B cell (primary cell): ENCODE measurements around the gene SLIT3. TPM values are rescaled to one million over a fixed set of nuclear protein-coding genes. Genes with fewer than 3 reads are reported as not detected.

Experiments used
- ATAC-seq: fragments of 200-7000 bp; cut with Tn5 transposase; one replicate; pipeline ENCODE4 v1.10.0; 2021; ENCODE audit warnings: low read depth, mild to moderate bottlenecking, moderate number of reproducible peaks, moderate library complexity
- CTCF ChIA-PET: fragments of 350-600 bp; sonication (Branson Sonifier 250); formaldehyde crosslinking; loops from one replicate; lab custom pipeline; 2021; ENCODE audit warnings: antibody characterized with exemption, inconsistent platforms; lab: Charles Lee
- POLR2A ChIA-PET: fragments of 350-600 bp; sonication (Branson Sonifier 250); formaldehyde crosslinking; loops from one replicate; lab custom pipeline; 2021; ENCODE audit warnings: antibody characterized with exemption; lab: Charles Lee
- DNase-seq: peaks from one replicate; pipeline ENCODE4 v3.0.0; 2013
- H2AFZ ChIP-seq: 2 replicates; pipeline ENCODE4 v1.6.1; 2012; ENCODE audit warnings: mild to moderate bottlenecking, low read depth, low read length; ENCODE audit not compliant: insufficient read depth, poor library complexity, severe bottlenecking
- H3K27ac ChIP-seq, 2 donors: 1 replicate in 1 of 2; 2 replicates in 1 of 2; pipeline ENCODE4 v1.5.1; 2012 to 2013; ENCODE audit warnings: low read length in 2 of 2, mild to moderate bottlenecking in 2 of 2, moderate library complexity in 1 of 2
- H3K27me3 ChIP-seq, 4 experiments: fragments of 200-600 bp in 1 of 4; sonication (generic) in 1 of 4; replicated peaks in 1 of 4; 1 replicate in 2 of 4; 2 replicates in 2 of 4; pipeline versions ENCODE4 v1.6.1 to v1.7.0; 2013 to 2016; ENCODE audit warnings: low read length in 3 of 4, mild to moderate bottlenecking in 2 of 4, mixed read lengths in 1 of 4, moderate library complexity in 1 of 4; ENCODE audit not compliant: insufficient read depth in 4 of 4, control insufficient read depth in 3 of 4; ENCODE audit errors: control extremely low read depth in 1 of 4
- H3K36me3 ChIP-seq, 2 experiments: replicated peaks in 1 of 2; 1 replicate in 1 of 2; 2 replicates in 1 of 2; pipeline versions ENCODE4 v1.6.1 to v1.7.1; 2013; ENCODE audit warnings: low read length in 1 of 2; ENCODE audit not compliant: insufficient read depth in 2 of 2, control insufficient read depth in 1 of 2; ENCODE audit errors: control extremely low read depth in 1 of 2, extremely low read depth in 1 of 2
- H3K4me1 ChIP-seq, 2 donors: fragments of 200-600 bp in 1 of 2; sonication (generic) in 1 of 2; 1 replicate in 1 of 2; 2 replicates in 1 of 2; pipeline versions ENCODE4 v1.5.1 to v1.6.1; 2013 to 2017; ENCODE audit warnings: low read length in 2 of 2; ENCODE audit not compliant: control insufficient read depth in 2 of 2, insufficient read depth in 2 of 2
- H3K4me2 ChIP-seq: replicated peaks from 2 replicates; pipeline ENCODE3; 2012; ENCODE audit warnings: mild to moderate bottlenecking, low read depth, low read length; ENCODE audit not compliant: poor library complexity, severe bottlenecking
- H3K4me3 ChIP-seq, 5 experiments: fragments of 200-600 bp in 1 of 5; sonication (generic) in 1 of 5; 1 replicate in 3 of 5; 2 replicates in 2 of 5; pipeline versions ENCODE4 v1.5.1 to v1.7.0; 2011 to 2016; ENCODE audit warnings: low read length in 4 of 5, mild to moderate bottlenecking in 4 of 5, low read depth in 2 of 5, control low read depth in 1 of 5, moderate library complexity in 1 of 5; ENCODE audit not compliant: insufficient read depth in 1 of 5; ENCODE audit errors: control extremely low read depth in 1 of 5, extremely low read depth in 1 of 5
- H3K79me2 ChIP-seq: fragments of 200-600 bp; sonication (generic); one replicate; pipeline ENCODE4 v1.6.0; 2016; ENCODE audit warnings: low read length; ENCODE audit not compliant: control insufficient read depth, insufficient read depth
- H3K9ac ChIP-seq: fragments of 200-600 bp; sonication (generic); 2 replicates; pipeline ENCODE4 v1.6.1; 2017; ENCODE audit warnings: mild to moderate bottlenecking, low read length, moderate library complexity
- H3K9me3 ChIP-seq, 3 donors: one replicate each; pipeline versions ENCODE4 v1.6.1 to v1.7.1; 2013; ENCODE audit warnings: low read length in 2 of 3; ENCODE audit not compliant: control insufficient read depth in 2 of 3, insufficient read depth in 1 of 3; ENCODE audit errors: control extremely low read depth in 1 of 3
- H4K20me1 ChIP-seq: 2 replicates; pipeline ENCODE4 v1.6.0; 2012; ENCODE audit warnings: mild to moderate bottlenecking, low read length; ENCODE audit not compliant: insufficient read depth, control insufficient read depth, poor library complexity, severe bottlenecking
- H3K27ac Mint-ChIP-seq: one replicate; pipeline ENCODE4 v1.8.0; 2021; ENCODE audit warnings: mixed read lengths
- H3K27me3 Mint-ChIP-seq: one replicate; pipeline ENCODE4 v1.8.0; 2021; ENCODE audit warnings: mixed read lengths
- H3K4me1 Mint-ChIP-seq: one replicate; pipeline ENCODE4 v1.8.0; 2021; ENCODE audit warnings: mixed read lengths
- H3K4me3 Mint-ChIP-seq: one replicate; pipeline ENCODE4 v1.8.0; 2021; ENCODE audit warnings: mixed read lengths
- H3K9me3 Mint-ChIP-seq: one replicate; pipeline ENCODE4 v1.8.0; 2022; ENCODE audit warnings: mixed read lengths; ENCODE audit not compliant: insufficient read depth
- CTCF ChIP-seq: fragments of 200-600 bp; IDR thresholded peaks from one replicate; pipeline ENCODE4 v1.8.0; 2022; ENCODE audit warnings: antibody characterized with exemption, mild to moderate bottlenecking
- EZH2 ChIP-seq: IDR thresholded peaks from 2 replicates; pipeline ENCODE4 v1.6.1; 2012; ENCODE audit warnings: borderline replicate concordance, low read depth, mild to moderate bottlenecking, moderate library complexity, low read length; ENCODE audit not compliant: insufficient read depth, poor library complexity, severe bottlenecking
- WGBS: methylation state at CpG from one replicate; pipeline ENCODE4 v1.1.5; 2013; ENCODE audit warnings: missing lambda C conversion rate; ENCODE audit not compliant: insufficient coverage; 5-methylcytosine and 5-hydroxymethylcytosine counted together
- intact Hi-C: fragments of 100-400 bp; cut with micrococcal nuclease; formaldehyde crosslinking; loops from one replicate; pipeline ENCODE4 v1.10.0; 2022
- polyA plus RNA-seq: library from polyadenylated mRNA; depleted of rRNA; stranded (reverse); fragments of >200 nt; gene quantifications from 2 replicates; pipeline ENCODE4 v1.2.3, GENCODE V29; 2012
- total RNA-seq, 2 donors: library from RNA; stranded (reverse); fragments of 120-200 nt in 1 of 2; gene quantifications; 1 replicate in 1 of 2; 2 replicates in 1 of 2; pipeline versions ENCODE4 v1.2.3 to v1.2.4, GENCODE V29; 2013 to 2022

The SLIT3 gene
- total and polyA plus RNA-seq, 2 donors (not counting 1 experiment from before 2014, with no cell fraction given) = not detected

DNA sequence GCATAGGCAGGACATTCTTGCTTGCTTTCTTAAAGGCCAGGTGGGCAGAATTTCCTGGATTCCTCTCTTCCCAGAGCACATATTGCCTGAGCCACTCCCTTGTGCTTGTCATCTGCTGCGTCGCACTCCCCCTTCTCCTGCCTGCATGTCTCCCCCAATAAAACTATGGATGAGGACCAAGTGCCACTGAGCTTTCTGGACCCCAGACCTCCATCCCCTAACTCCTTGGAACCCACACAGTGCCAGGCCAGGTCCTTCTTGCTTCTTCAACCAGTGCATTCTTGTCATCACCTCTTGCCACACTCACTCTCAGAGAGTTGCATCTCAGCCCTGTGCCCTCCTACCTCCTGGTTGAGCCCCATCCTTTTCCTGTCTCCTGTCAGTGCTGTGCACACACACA, 563.9 kb downstream of the SLIT3 start:
- H3K9ac ChIP-seq = no peak overlapping the region
- no peak overlapping the region for H3K4me3 ChIP-seq
- TF ChIP-seq EZH2 = no peak
- TF ChIP-seq CTCF = no peak
- H3K9me3 ChIP-seq = no peaks in the 10 kb centered on the region
- no peaks in the 10 kb centered on the region for H4K20me1 ChIP-seq
- H3K36me3 ChIP-seq = no peaks in the 10 kb centered on the region
- H3K4me1 Mint-ChIP-seq = peaks cover 5% of the 10 kb centered on the region
- intact Hi-C loops = no loop called here
- H3K27me3 ChIP-seq = no peaks in the 10 kb centered on the region
- no peaks in the 10 kb centered on the region for H3K27me3 Mint-ChIP-seq
- 97% methylated on average over 2 of the region's 2 CpGs for WGBS
- no peak overlapping the region for H3K4me2 ChIP-seq
- H2AFZ ChIP-seq = no peak overlapping the region
- DNase-seq = no peak
- no peak overlapping the region for H3K27ac ChIP-seq
- no peaks in the 10 kb centered on the region for H3K79me2 ChIP-seq
- ChIA-PET CTCF (no interaction called here), POLR2A (no interaction called here)
- H3K27ac Mint-ChIP-seq = no peak overlapping the region
- peaks cover 2% of the 10 kb centered on the region for H3K9me3 Mint-ChIP-seq
- no peak overlapping the region for H3K4me3 Mint-ChIP-seq
- H3K4me1 ChIP-seq = no peaks in the 10 kb centered on the region
- no peak for ATAC-seq

- no peaks in the 10 kb centered on the region for H3K27me3 Mint-ChIP-seq
- ChIA-PET POLR2A (no interaction called here), CTCF (no interaction called here)
- Histone ChIP-seq H3K79me2 (no peaks in the 10 kb centered on the region), H3K9me3 (no peaks in the 10 kb centered on the region), H3K4me1 (no peaks in the 10 kb centered on the region), H2AFZ (no peak overlapping the region), H3K4me3 (no peak overlapping the region), H3K4me2 (no peak overlapping the region), H3K9ac (no peak overlapping the region), H3K27ac (no peak overlapping the region), H3K36me3 (no peaks in the 10 kb centered on the region), H4K20me1 (no peaks in the 10 kb centered on the region), H3K27me3 (no peaks in the 10 kb centered on the region)
- H3K4me1 Mint-ChIP-seq = peaks cover 5% of the 10 kb centered on the region
- intact Hi-C loops = no loop called here
- DNase-seq (no peak), ATAC-seq (no peak)
- TF ChIP-seq EZH2 (no peak), CTCF (no peak)
- no peak overlapping the region for H3K4me3 Mint-ChIP-seq
- H3K9me3 Mint-ChIP-seq = peaks cover 2% of the 10 kb centered on the region
- H3K27ac Mint-ChIP-seq = no peak overlapping the region
- WGBS = 78% methylated on average over 1 of the region's 1 CpG
These were observed 564.6 kb downstream of the SLIT3 start for GRCh38 chr5:168736281-168736831.
